Measurements from ENCODE around the gene DTX3.
"Not testable (repeated sequence)": the region's sequence is repeated elsewhere in the genome, so short reads cannot be mapped to it uniquely, and the experiment has no call there.

Gene DTX3

DNA sequence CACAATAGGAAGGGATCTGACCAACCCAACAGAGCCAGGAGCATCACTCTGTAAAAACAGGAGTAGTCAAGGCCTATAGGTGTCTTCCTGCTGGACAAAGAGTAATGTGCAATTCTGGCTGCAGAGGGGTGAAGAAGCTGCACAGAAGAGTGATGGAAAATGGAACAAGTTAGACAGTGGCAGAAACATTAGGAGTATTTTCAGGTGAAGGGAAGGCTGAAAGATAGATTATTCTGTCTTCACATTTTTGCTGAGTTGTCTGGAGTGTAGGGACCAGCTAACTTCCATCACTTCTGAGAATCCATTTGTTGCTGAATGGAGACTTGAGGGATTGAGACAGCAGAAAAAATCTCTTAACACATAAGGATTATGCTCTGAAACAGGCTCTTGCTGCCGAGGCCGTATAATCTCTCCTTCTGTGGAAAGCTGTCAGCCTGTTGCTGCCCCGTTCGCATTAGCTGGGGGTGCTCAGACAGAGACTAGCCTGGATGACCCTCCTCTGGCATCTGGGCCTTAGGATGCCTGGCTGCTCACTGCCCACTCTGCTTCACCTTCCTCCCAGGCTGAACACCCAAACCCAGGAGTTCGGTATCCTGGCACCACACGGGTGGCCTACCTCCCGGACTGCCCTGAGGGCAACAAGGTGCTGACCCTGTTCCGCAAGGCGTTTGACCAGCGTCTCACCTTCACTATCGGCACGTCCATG, 3.5 kb downstream of the DTX3 start:
- no peak for DNase-seq (ENCODE audit: low spot score)

GRCh38 chr12:57609101-57609780, 4.6 kb downstream of the DTX3 start:
- no peak for DNase-seq (ENCODE audit: low spot score)

GRCh38 chr12:57609781-57610553, 5.3 kb downstream of the DTX3 start:
- DNase-seq (ENCODE audit: low spot score): no peak

DNA sequence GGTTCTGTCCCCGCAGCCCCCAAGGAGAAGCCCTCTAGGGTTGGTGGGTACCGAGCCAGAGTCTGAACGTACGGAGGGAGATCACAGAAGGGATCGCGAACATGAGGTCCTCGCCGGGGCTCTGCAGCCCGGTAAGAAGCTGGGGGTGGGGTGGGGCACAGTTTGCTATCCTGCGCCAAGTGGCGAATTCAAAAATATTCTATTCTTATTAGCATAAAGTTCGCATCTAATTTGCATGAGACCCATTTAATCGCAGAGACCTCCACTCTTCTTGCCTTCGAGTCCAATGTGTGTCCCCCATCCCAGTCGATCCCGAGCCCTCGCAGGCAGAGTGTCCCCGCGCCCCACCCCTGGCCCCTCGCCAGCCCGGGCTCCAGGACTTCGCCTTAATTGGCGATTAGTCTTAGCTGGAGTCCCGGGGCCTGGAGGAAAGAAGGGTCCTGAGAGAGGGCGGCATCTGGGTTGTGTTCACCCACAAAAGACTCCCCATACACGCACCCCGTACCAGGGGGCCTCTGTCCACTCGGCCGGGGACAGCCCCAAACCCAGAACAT, 6.0 kb downstream of the DTX3 start:
- DNase-seq (ENCODE audit: low spot score): no peak

- DNase-seq (ENCODE audit: low spot score): no peak
Measured at GRCh38 chr12:57611108-57611826, 6.6 kb downstream of the DTX3 start, which contains the start of gene ARHGEF25. Gene ARHGEF25 (plus strand): TSS chr12:57611435. CDS start chr12:57611895, 460 bp downstream.

DNA sequence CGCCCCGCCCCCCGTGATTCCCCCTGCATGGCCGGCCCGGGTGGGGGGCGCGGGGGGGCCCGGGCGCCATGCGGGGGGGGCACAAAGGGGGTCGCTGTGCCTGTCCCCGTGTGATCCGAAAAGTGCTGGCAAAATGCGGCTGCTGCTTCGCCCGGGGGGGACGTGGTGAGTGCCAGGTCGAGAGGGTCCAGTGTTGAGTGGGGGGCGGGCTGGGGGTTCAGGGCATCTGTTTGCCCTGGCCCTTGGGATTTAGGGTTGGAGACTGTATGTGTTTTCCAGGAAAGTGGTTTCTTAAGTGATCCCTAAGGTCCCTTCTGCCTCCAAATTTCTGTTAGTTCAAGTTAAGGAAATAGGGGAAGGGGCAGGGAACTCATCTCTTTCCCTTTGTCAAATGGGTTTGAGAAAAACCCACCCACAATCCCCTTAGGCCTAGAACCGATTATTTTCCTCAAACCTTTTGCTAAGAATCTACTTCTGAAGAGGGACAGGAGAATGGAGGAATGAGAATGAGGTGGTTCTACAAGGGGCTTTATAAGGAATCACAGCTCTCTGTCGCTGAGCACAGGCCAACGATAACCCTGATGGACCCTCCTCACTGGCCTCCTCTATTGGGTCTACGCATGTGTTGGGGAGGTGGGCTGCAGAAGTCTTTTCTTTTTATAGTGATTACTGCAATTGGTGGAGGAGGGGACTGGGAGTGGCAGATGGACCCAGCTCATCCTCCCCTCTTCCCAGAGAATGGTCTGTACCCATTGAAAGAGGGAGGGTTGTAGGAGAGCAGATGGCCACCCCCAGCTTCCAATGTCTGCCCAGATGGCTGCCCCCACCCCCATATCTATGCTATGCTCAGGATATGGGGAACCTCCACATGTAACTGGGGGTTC, 7.4 kb downstream of the DTX3 start:
- DNase-seq (ENCODE audit: low spot score): no peak

DNA sequence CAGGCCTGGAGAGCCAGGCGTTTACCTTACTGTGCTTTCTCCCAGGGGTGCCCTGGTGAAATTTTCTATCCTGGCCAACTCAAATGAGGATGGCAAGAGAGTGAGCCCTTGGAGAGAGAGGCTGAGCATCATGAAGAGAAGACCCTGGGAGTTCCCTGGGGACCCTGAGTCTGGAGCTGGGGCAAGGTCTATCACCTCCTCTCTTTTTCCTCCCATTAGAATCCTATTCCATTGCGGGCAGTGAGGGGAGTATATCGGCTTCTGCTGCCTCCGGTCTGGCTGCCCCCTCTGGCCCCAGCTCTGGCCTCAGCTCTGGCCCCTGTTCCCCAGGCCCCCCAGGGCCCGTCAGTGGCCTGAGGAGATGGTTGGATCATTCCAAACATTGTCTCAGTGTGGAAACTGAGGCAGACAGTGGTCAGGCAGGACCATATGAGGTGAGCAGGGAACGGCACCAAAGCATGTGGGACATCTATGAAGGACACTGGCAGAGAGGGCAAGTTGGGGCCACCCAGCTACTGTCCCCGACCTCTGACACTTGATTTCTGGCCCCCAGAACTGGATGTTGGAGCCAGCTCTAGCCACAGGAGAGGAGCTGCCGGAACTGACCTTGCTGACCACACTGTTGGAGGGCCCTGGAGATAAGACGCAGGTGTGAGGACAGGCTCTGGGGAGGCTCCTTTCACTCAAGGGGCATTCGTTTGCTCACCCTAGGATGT, 8.2 kb downstream of the DTX3 start:
- no peak for DNase-seq (ENCODE audit: low spot score)

DNA sequence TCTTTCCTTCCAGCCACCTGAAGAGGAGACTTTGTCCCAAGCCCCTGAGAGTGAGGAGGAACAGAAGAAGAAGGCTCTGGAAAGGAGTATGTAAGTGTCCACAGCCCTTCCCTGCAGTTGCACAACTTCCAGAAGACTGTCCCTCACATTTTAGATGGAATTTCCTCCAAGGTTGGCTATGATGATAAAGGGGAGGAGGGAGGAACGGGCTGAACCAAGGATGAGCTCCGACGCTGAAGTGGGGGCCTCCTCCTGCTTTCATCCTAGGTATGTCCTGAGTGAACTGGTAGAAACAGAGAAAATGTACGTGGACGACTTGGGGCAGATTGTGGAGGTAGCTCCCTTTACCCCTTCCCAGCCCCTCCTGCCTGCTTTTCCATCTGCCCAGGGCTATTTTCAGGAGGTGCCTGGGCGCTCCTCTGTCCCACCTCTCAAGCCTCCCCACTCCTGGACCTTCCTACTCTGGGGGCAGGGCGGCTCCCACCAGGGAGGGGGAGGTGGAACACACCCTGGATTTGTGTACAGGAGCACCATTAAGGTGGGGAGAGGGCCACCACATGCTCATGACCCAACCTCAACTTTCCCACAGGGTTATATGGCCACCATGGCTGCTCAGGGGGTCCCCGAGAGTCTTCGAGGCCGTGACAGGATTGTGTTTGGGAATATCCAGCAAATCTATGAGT, 8.9 kb downstream of the DTX3 start:
- DNase-seq (ENCODE audit: low spot score): no peak

GRCh38 chr12:57614178-57614947, 9.7 kb downstream of the DTX3 start:
- no peak for DNase-seq (ENCODE audit: low spot score)

GRCh38 chr12:57614948-57615500, 10.4 kb downstream of the DTX3 start:
- DNase-seq (ENCODE audit: low spot score): no peak

DNA sequence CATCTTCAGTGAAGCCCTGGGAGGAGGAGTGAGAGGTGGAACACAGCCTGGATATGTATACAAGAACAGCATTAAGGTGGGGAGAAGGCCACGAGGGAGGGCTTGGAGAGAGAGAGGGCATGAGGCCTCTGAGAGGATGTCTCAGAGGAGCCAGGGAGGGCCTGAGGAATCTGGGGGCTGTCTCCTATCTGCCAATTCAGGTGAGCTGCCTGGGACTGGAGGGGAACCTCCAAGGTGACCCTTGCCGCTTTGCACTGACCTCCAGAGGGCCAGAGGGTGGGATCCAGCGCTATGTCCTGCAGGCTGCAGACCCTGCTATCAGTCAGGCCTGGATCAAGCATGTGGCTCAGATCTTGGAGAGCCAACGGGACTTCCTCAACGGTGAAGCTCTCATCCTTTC, 11.0 kb downstream of the DTX3 start:
- no peak for DNase-seq (ENCODE audit: low spot score)

GRCh38 chr12:57616383-57617101, 11.9 kb downstream of the DTX3 start:
- DNase-seq (ENCODE audit: low spot score): no peak

DNA sequence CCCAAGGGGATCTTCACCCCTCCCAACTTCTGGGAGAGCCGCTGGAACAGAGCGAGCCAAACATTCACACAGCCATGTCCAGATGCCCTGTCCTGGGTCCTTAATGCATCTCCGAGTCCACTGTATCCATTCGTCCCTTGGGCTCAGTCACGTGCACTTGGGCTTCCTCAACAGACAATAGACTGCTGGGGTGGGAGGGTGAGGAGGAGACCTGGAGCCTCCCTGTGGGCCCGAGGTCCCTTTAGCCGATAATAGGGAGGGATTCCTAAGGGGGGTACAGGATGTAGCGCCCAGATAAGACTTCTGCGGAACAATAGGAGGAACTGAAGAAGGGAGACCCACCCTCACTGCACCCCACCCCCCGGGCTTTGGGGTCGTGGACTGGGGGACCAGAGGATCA, 13.3 kb downstream of the DTX3 start:
- no peak for DNase-seq (ENCODE audit: low spot score)

GRCh38 chr12:57618431-57618830, 13.8 kb downstream of the DTX3 start:
- DNase-seq (ENCODE audit: low spot score): not testable (repeated sequence)

GRCh38 chr12:57618966-57619433, 14.4 kb downstream of the DTX3 start:
- DNase-seq (ENCODE audit: low spot score): no peak

GRCh38 chr12:57619434-57620244, 15.0 kb downstream of the DTX3 start:
- no peak for DNase-seq (ENCODE audit: low spot score)
